ENCODE results near the gene CRISP3. TPM values are rescaled to one million over a fixed set of nuclear protein-coding genes. Genes with fewer than 3 reads are reported as not detected.

The CRISP3 gene, protein sequence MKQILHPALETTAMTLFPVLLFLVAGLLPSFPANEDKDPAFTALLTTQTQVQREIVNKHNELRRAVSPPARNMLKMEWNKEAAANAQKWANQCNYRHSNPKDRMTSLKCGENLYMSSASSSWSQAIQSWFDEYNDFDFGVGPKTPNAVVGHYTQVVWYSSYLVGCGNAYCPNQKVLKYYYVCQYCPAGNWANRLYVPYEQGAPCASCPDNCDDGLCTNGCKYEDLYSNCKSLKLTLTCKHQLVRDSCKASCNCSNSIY
- not detected in 2 replicates for total RNA-seq

DNA sequence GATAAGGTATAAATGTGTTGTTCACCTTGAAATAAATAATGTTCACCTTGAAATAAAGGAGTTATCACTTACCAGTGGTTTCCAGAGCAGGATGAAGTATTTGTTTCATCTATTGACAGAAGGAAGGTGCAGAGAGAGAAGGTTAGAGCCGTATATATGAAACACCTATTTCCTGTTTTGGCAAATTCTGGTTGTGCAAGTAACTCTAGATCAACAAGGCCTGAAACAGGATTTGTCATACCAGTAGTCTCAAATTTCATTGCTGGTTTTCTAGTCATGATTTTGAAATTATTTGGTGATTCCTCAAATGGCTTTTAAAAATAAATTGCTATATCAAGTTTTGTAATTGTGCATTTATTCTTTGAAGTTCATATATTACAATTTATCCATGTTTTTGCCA lies at the start of gene CRISP3:
TSS of gene CRISP3 (minus strand) at position 130 of the 400 bp plus-strand sequence. CDS start at position 109, 21 bp downstream.
- DNase-seq = no peak
- H3K36me3 Mint-ChIP-seq (ENCODE audit: low read depth) = no peaks in the 10 kb centered on the region
- no peaks in the 10 kb centered on the region for H3K27me3 Mint-ChIP-seq
- intact Hi-C loops (cut with micrococcal nuclease) = no loop called here
- H3K4me3 Mint-ChIP-seq = no peak within 1 kb of the TSS
- H3K9me3 Mint-ChIP-seq = no peaks in the 10 kb centered on the region
- H3K4me1 Mint-ChIP-seq = no peaks in the 10 kb centered on the region
- no peak within 1 kb of the TSS for H3K27ac Mint-ChIP-seq

DNA sequence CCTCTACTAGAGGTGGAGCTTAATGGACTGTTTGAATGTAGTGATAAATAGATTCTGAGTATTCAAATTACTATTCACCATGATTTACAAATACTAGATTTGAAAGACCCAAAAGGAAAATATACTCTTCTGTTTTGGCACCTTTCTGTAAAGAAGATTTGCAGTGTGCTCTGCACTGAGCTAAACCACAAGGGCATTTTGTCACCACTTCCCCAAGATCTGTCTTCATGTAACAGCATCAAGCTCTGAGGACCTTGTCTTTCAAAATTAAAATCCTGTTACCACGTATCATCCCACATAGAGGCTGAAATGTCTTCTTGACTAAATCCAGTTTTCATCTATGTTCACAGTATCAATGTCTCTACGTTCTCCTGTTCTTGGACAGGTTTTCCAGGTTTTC lies 46.2 kb upstream of the CRISP3 start:
- Mint-ChIP-seq H3K9me3 (no peaks in the 10 kb centered on the region), H3K27ac (no peak overlapping the region), H3K36me3 (ENCODE audit: low read depth) (no peaks in the 10 kb centered on the region), H3K4me1 (no peaks in the 10 kb centered on the region), H3K27me3 (no peaks in the 10 kb centered on the region), H3K4me3 (no peak overlapping the region)
- intact Hi-C loops (cut with micrococcal nuclease) = no loop called here
- no peak for DNase-seq

DNA sequence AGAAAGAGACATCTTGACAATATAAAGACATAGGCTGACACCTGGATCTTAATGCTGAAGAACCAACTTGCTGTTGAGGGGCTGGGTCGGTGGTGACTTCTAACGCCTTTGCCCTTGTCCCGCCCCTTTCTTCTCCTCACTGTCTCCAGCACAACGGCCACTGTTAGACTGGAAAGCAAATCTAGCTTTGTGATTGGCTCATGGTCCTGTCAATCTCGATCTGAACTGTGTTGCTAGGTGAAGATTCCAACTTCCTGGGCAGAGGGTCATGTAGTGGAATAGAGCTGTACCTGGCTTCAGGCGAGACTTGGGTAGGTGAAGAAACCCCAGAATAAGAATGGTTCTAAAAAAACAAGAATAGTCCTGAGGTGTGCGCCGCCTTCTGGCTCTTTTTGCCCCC lies 43.0 kb upstream of the CRISP3 start, which contains the start of gene PGK2:
TSS of gene PGK2 (minus strand) at position 110 of the 400 bp plus-strand sequence. CDS start at position 12, 98 bp downstream.
- Mint-ChIP-seq H3K27ac (no peak within 1 kb of the TSS), H3K27me3 (no peaks in the 10 kb centered on the region), H3K4me3 (no peak within 1 kb of the TSS), H3K36me3 (ENCODE audit: low read depth) (no peaks in the 10 kb centered on the region), H3K9me3 (no peaks in the 10 kb centered on the region), H3K4me1 (no peaks in the 10 kb centered on the region)
- intact Hi-C loops (cut with micrococcal nuclease) = no loop called here
- no peak for DNase-seq

DNA sequence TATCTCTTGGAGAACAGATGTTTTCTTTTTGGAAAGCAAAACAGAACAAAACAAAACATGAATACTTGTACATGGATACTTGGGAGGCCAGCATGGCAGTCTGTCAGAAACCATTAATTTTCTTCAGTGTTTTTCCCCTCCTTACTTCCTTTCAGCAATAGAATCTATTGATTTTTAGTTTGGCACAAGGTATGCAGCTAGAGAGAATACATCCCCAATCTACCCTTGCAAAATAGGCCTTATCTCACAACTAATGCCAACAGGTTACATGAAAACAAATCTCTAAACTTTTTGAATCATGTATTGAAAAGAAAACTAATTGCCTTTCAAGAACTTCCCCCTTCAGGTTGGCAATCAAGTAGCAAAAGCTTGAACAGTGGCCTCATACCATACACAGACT lies 40.1 kb upstream of the CRISP3 start:
- Mint-ChIP-seq H3K4me3 (no peak overlapping the region), H3K4me1 (no peaks in the 10 kb centered on the region), H3K36me3 (ENCODE audit: low read depth) (no peaks in the 10 kb centered on the region), H3K27me3 (no peaks in the 10 kb centered on the region), H3K27ac (no peak overlapping the region), H3K9me3 (no peaks in the 10 kb centered on the region)
- intact Hi-C loops (cut with micrococcal nuclease) = no loop called here
- no peak for DNase-seq

DNA sequence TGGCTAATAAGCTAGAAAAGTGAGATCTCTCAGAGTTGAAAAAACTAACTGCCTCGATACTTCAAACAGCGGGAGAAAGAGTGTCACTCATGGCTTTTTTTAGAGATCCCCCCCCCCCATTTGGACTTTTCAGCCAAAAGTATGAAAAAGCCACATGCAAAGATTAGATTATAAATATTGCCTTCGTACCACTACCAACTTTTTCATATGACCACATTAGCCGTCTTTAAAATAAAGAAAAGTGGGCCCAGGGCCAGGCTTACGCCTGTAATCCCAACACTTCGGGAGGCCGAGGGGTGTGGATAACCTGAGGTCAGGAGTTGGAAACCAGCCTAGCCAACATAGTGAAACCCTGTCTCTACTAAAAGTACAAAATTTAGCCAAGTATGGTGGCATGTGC lies 38.5 kb upstream of the CRISP3 start:
- no peaks in the 10 kb centered on the region for H3K27me3 Mint-ChIP-seq
- H3K27ac Mint-ChIP-seq = no peak overlapping the region
- H3K4me1 Mint-ChIP-seq = no peaks in the 10 kb centered on the region
- DNase-seq = no peak
- no peaks in the 10 kb centered on the region for H3K9me3 Mint-ChIP-seq
- intact Hi-C loops (cut with micrococcal nuclease) = no loop called here
- H3K4me3 Mint-ChIP-seq = no peak overlapping the region
- H3K36me3 Mint-ChIP-seq (ENCODE audit: low read depth) = no peaks in the 10 kb centered on the region

DNA sequence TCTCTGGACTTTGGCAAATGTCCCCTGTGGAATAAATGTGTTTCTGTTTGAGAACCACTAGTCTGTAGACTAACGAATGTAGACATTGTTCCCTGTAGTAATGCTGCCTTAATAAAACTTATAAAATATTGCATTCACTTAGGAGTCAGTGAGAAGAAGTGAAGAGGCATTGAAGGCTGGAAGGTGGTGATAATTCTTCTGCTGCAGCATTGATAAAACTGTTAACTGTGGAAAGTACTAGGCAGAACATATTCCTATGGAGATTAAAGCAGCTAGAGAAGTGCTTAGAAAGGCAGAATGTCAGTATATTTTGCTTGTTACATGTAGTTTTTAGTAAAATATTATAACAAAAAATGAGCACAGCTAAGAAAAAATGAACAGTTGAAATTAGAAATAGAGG lies 38.1 kb upstream of the CRISP3 start:
- no peaks in the 10 kb centered on the region for H3K36me3 Mint-ChIP-seq (ENCODE audit: low read depth)
- H3K27ac Mint-ChIP-seq = no peak overlapping the region
- no peak for DNase-seq
- H3K27me3 Mint-ChIP-seq = no peaks in the 10 kb centered on the region
- H3K4me3 Mint-ChIP-seq = no peak overlapping the region
- no peaks in the 10 kb centered on the region for H3K4me1 Mint-ChIP-seq
- H3K9me3 Mint-ChIP-seq = no peaks in the 10 kb centered on the region
- intact Hi-C loops (cut with micrococcal nuclease) = no loop called here

DNA sequence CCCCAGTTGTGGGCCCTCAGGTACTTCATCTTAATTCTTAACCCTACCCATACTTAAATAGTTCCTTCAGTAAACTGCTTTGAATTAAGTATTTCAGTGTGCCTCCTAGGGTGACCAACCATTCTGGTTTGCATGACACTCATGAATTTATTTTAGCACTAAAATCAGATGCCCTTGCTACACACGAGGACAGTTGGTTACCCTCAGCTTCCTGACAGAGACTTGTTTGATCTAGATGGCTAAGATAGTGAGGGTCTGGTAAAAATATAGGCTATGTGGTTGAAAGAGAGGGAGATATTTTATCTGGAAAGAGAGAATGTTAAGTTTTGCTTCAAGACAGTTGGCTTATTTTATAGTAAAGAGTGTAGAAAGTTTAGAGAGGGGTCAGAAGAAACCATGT lies 32.3 kb upstream of the CRISP3 start:
- H3K4me1 Mint-ChIP-seq = no peaks in the 10 kb centered on the region
- intact Hi-C loops (cut with micrococcal nuclease) = no loop called here
- H3K4me3 Mint-ChIP-seq = no peak overlapping the region
- no peak overlapping the region for H3K27ac Mint-ChIP-seq
- H3K36me3 Mint-ChIP-seq (ENCODE audit: low read depth) = no peaks in the 10 kb centered on the region
- H3K27me3 Mint-ChIP-seq = no peaks in the 10 kb centered on the region
- H3K9me3 Mint-ChIP-seq = no peaks in the 10 kb centered on the region
- DNase-seq = no peak

DNA sequence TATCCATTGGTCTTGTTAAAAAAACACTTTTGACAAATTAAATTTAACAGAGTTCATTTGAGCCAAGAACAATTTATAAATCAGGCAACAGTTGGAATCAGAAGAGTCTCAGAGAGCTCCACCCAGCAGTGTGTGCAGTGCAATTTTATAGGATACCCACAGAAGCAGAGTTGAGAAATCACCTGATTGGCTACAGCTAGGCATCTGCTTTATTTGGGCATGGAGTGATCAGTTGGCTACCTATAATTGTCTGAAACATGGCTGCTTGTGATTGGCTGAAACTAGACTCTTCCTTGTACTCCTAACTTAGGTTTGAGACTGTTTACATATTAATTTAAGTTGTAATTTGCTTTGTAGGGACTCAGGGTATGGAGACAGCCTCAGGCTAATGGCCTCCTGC lies 30.9 kb upstream of the CRISP3 start:
- Mint-ChIP-seq H3K4me3 (no peak overlapping the region), H3K27me3 (no peaks in the 10 kb centered on the region), H3K27ac (no peak overlapping the region), H3K4me1 (no peaks in the 10 kb centered on the region), H3K36me3 (ENCODE audit: low read depth) (no peaks in the 10 kb centered on the region), H3K9me3 (no peaks in the 10 kb centered on the region)
- intact Hi-C loops (cut with micrococcal nuclease) = no loop called here
- no peak for DNase-seq

DNA sequence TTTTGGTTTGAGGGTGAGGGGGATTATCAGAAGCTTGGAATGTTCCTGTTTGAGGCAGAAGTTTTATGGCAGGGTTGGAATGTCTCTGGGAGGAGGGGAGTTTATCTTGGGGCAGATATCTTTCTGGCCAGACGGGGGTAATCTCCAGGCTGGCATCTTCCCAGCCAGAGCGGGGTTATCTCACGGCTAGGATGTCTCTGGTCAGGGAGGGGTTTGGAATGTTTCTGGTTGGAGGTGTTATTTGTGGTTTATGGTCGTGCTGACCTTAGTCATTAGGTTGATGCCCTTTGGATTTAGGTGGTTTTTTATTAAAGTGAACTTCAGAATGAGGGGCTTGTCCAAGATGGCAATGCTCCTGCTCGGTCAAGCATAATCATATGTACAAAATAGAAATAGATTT lies 28.1 kb upstream of the CRISP3 start:
- Mint-ChIP-seq H3K4me1 (no peaks in the 10 kb centered on the region), H3K9me3 (no peaks in the 10 kb centered on the region), H3K36me3 (ENCODE audit: low read depth) (no peaks in the 10 kb centered on the region), H3K27ac (no peak overlapping the region), H3K4me3 (no peak overlapping the region), H3K27me3 (no peaks in the 10 kb centered on the region)
- DNase-seq = no peak
- intact Hi-C loops (cut with micrococcal nuclease) = no loop called here

DNA sequence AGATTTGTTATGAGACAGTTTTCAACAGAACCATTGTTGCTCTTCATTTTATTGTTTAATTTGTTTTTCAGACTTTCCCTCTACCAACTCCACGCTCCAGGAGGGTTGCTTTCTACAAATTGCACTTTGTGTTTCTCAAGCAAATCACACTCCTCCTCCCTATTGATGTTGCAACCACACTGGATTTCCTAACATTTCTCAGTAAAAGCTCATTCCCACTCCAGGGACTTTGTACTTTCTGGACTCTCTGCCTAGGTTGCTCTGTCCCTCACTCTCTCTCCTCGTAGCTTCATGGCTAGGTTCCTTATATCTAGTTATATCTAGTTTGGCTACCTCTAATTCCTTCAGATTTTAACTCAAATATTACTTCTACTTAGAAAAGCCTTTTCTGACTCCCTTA lies 22.6 kb upstream of the CRISP3 start:
- no peaks in the 10 kb centered on the region for H3K36me3 Mint-ChIP-seq (ENCODE audit: low read depth)
- no peaks in the 10 kb centered on the region for H3K9me3 Mint-ChIP-seq
- no peaks in the 10 kb centered on the region for H3K4me1 Mint-ChIP-seq
- no peak for DNase-seq
- H3K27me3 Mint-ChIP-seq = no peaks in the 10 kb centered on the region
- intact Hi-C loops (cut with micrococcal nuclease) = no loop called here
- H3K4me3 Mint-ChIP-seq = no peak overlapping the region
- H3K27ac Mint-ChIP-seq = no peak overlapping the region

DNA sequence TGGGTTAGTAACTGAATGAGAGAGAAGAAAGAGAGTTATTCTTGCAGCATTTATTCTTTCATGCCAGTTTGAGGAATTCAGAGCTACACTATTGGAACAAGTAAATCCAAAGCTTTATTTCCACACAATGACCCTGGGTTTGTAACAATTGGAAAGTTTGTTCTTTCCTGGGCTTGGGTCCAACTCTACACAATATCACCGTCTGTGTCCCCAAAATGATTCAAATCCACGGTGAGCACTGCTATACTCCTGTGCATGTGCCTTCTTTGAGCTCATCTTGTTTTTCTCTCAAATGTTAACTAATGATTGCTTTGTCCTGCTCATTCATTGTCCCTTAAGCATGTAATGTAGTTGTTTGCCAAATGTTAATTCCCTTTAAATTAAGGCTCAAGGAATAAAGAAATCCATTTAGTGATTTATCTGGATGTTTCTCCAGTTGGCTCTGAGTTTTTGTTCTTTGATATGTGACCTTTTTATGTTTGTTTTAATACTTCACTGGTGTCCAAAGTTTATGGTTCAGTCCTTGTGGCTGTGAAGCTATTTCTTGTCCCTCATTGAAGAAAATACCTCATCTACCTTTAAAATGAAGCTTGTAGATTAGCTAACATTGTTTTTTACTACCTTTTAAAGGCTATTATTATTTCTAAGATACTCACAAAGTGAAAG lies 20.5 kb upstream of the CRISP3 start:
- no peak for DNase-seq
- H3K4me1 Mint-ChIP-seq = no peaks in the 10 kb centered on the region
- no peak overlapping the region for H3K4me3 Mint-ChIP-seq
- H3K27me3 Mint-ChIP-seq = no peaks in the 10 kb centered on the region
- intact Hi-C loops (cut with micrococcal nuclease) = no loop called here
- H3K36me3 Mint-ChIP-seq (ENCODE audit: low read depth) = no peaks in the 10 kb centered on the region
- H3K27ac Mint-ChIP-seq = no peak overlapping the region
- no peaks in the 10 kb centered on the region for H3K9me3 Mint-ChIP-seq

DNA sequence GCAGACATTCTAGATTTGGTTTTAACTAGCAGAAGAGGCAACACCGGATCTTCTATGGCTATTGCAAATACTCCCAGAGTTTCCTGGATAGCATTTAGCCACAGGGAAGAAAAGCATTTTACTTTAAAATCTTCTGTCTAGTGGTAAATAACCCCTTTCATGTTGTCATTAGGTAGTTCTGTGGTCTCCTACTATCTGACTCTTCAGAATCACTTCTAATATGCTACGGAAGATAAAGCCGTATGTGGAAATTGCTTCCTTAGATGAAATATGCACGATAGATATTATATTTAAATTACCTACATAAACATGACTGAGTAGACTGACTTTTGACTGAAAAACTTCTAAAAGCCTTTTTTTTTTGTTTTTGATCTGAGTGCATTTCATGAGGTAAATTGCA lies 759 bp downstream of the CRISP3 start:
- no peak overlapping the region for H3K27ac Mint-ChIP-seq
- H3K36me3 Mint-ChIP-seq (ENCODE audit: low read depth) = no peaks in the 10 kb centered on the region
- no peaks in the 10 kb centered on the region for H3K9me3 Mint-ChIP-seq
- H3K4me1 Mint-ChIP-seq = no peaks in the 10 kb centered on the region
- H3K4me3 Mint-ChIP-seq = no peak overlapping the region
- intact Hi-C loops (cut with micrococcal nuclease) = no loop called here
- DNase-seq = no peak
- H3K27me3 Mint-ChIP-seq = no peaks in the 10 kb centered on the region

DNA sequence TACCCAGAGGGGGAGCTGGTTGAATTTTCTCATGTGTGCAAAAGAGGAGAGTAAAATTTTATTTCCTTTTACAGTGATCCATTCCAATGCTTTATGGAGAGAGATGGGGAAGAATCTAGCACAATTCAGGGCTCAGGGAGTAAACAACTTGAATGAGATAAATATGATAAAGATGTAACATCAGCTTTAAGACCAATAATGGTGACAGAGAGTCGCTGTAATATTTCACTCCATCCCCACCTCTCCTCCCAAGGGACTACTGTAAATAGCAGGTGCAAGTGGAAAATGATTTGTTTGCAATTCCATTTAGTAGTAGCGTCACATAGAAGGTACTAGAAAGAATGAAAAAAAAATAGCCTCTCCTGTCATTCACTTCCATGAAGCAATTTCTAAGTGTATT lies 4.8 kb downstream of the CRISP3 start:
- Mint-ChIP-seq H3K27me3 (no peaks in the 10 kb centered on the region), H3K4me3 (no peak overlapping the region), H3K9me3 (no peaks in the 10 kb centered on the region), H3K36me3 (ENCODE audit: low read depth) (no peaks in the 10 kb centered on the region), H3K27ac (no peak overlapping the region), H3K4me1 (no peaks in the 10 kb centered on the region)
- DNase-seq = no peak
- intact Hi-C loops (cut with micrococcal nuclease) = no loop called here

DNA sequence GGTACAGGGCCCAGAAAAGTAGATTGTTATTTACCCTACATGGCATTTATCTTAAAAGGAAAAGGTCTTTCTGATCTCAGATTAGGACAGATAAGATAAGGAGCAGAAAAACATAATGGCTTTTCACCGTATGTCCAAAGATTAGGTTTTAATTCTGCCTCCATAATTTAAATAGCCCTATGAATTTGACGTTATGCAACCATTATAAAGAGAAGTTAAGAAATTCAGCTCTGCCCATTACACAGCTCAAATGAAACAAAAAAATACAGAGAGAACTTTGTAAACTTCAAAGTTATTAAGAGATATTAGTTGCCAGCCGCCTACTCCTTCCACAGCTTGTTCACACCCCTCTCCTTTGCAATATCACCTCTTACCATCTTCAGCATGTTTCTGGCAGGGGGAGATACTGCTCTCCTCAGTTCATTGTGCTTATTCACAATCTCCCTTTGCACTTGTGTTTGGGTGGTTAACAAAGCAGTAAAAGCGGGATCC lies 8.1 kb downstream of the CRISP3 start:
- Mint-ChIP-seq H3K4me3 (no peak overlapping the region), H3K9me3 (no peaks in the 10 kb centered on the region), H3K27ac (no peak overlapping the region), H3K27me3 (no peaks in the 10 kb centered on the region), H3K4me1 (no peaks in the 10 kb centered on the region), H3K36me3 (ENCODE audit: low read depth) (no peaks in the 10 kb centered on the region)
- no peak for DNase-seq
- intact Hi-C loops (cut with micrococcal nuclease) = no loop called here

DNA sequence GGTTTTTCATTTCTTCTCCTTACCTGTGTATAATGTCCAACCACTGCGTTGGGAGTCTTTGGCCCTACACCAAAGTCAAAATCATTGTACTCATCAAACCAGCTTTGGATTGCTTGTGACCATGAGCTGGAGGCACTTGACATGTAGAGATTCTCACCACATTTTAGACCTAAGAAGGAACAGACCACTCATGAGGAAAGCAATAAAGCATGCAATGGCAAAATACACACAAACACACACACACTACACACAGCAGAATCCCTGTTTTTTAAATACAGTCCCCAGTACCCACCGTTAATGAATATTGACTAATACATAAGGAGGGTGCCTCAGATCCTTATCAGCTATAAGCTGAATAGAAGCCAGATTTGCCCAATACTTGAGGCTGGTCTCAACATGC lies 10.5 kb downstream of the CRISP3 start:
- H3K27me3 Mint-ChIP-seq = no peaks in the 10 kb centered on the region
- no peak overlapping the region for H3K4me3 Mint-ChIP-seq
- intact Hi-C loops (cut with micrococcal nuclease) = no loop called here
- H3K27ac Mint-ChIP-seq = no peak overlapping the region
- H3K36me3 Mint-ChIP-seq (ENCODE audit: low read depth) = no peaks in the 10 kb centered on the region
- no peaks in the 10 kb centered on the region for H3K4me1 Mint-ChIP-seq
- H3K9me3 Mint-ChIP-seq = no peaks in the 10 kb centered on the region
- no peak for DNase-seq
